GM10248 (cell line): ENCODE measurements around the gene SCN2B.
"Not testable (repeated sequence)": the region's sequence is repeated elsewhere in the genome, so short reads cannot be mapped to it uniquely, and the experiment has no call there.

Source experiments
- CTCF ChIA-PET: fragments of 300-600 bp; sonication (Branson Sonifier 250); formaldehyde crosslinking; extraction: SDS; loops from one replicate; lab custom pipeline; 2021; ENCODE audit warnings: antibody characterized with exemption; lab: Yijun Ruan, JAX
- POLR2A ChIA-PET: fragments of 350-650 bp; sonication (Branson Sonifier 250); formaldehyde crosslinking; extraction: SDS; loops from one replicate; lab custom pipeline; 2020; ENCODE audit warnings: antibody characterized with exemption; lab: Yijun Ruan, JAX
- DNase-seq: peaks from one replicate; pipeline ENCODE4 v3.0.0; 2012; ENCODE audit errors: extremely low spot score
- CTCF ChIP-seq: IDR thresholded peaks from 2 replicates; pipeline ENCODE4 v1.5.1; 2012; ENCODE audit warnings: mild to moderate bottlenecking, low read depth; ENCODE audit errors: extremely low read depth, missing control alignments, control extremely low read depth

The SCN2B gene

DNA sequence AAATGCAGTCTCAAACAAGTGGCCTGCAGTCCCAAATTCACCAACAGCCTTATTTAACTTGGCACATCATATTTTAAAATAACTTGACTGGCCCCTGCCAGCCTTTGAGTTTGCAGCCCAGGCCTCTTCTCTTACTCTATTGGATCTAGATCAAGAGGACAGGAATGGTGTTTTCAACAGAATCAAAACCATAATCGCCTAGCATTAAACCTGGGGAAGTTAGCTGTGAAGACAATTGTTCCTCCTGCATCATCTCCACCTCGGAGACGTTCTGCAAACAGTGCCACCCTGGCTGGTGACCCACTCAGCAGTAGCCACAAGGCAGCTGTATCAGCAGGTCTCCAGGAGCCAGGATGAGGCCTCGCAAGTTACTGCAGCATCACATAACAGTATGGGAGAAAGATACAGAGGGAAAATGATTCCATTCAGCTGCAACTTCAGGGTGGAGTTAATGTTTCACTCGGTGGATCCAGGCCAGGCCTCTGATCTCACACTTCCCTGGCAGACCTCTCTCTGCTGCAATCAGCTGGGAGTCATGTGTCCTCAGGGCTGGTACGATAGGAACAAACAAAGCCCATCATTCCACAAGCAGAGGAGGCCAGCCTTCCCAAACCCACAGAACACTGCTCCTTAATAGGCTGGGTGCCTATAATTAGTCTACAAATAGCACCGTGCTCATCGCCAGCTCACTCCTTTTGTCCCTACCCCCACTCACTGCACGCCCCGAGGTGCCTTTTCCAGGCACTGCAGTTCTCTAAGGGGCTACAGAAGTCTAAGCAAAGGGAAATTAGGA, 18.6 kb upstream of the SCN2B start:
- DNase-seq: no peak
- ChIA-PET POLR2A (no interaction called here), CTCF (interaction anchor here (0.7 to 1.9 kb wide), 6 partner anchors 10 to 96 kb away, joined by 3 to 7 read pairs (median 4); no protein-coding TSS in a partner anchor)
- TF ChIP-seq CTCF: no peak

- POLR2A ChIA-PET: no interaction called here
- CTCF ChIA-PET: interaction anchor here (1.0 to 1.9 kb wide), 6 partner anchors 11 to 162 kb away, joined by 3 to 7 read pairs (median 4); no protein-coding TSS in a partner anchor
- no peak for TF ChIP-seq CTCF
- peak; percentile 44 for DNase-seq
These were observed 17.6 kb upstream of the SCN2B start for GRCh38 chr11:118193910-118194566.

DNA sequence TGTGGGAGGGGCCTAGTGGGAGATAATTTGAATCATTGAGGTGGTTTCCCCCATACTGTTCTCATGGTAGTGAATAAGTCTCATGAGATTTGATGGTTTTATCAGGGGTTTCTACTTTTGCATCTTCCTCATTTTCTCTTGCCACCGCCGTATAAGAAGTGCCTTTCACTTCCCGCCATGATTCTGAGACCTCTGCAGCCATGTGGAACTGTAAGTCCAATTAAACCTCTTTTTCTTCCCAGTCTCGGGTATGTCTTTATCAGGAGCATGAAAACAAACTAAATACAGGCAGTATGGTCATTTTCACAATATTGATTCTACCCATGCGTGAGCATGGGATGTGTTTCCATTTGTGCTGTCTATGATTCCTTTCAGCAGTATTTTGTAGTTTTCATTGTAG, 16.4 kb upstream of the SCN2B start:
- POLR2A ChIA-PET, DNase-seq: not testable (repeated sequence)
- CTCF ChIA-PET: interaction anchor here (1.3 to 1.5 kb wide), 2 partner anchors 9 to 164 kb away, joined by 3 to 4 read pairs; no protein-coding TSS in a partner anchor

- POLR2A ChIA-PET, CTCF ChIA-PET, DNase-seq: not testable (repeated sequence)
These were observed 14.6 kb upstream of the SCN2B start for GRCh38 chr11:118190942-118191506.

GRCh38 chr11:118186346-118187107, 10.1 kb upstream of the SCN2B start:
- CTCF ChIA-PET: interaction anchor here (2.0 to 2.7 kb wide), 5 partner anchors 12 to 110 kb away, joined by 5 to 23 read pairs (median 15); no protein-coding TSS in a partner anchor
- POLR2A ChIA-PET: no interaction called here
- DNase-seq: no peak
- TF ChIP-seq CTCF: no peak

GRCh38 chr11:118184784-118185579, 8.5 kb upstream of the SCN2B start:
- ChIA-PET CTCF (interaction anchor here (0.8 to 2.7 kb wide), 6 partner anchors 10 to 106 kb away, joined by 3 to 19 read pairs (median 4); no protein-coding TSS in a partner anchor), POLR2A (no interaction called here)
- no peak for TF ChIP-seq CTCF
- no peak for DNase-seq

DNA sequence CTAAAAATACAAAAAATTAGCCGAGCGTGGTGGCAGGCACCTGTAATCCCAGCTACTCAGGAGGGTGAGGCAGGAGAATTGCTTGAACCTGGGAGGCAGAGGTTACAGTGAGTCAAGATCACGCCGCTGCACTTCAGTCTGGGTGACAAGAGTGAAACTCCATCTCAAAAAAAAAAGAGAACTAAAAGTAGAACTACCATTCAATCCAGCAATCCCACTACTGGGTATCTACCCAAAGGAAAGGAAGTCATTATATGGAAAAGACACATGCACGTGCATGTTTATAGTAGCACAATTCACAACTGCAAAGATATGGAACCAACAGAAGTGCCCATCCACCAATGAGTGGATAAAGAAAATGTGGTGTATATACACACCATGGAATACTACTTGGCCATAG, 7.3 kb upstream of the SCN2B start:
- POLR2A ChIA-PET, DNase-seq: not testable (repeated sequence)
- CTCF ChIA-PET: interaction anchor here (1.8 to 2.7 kb wide), 2 partner anchors 10 to 13 kb away, joined by 5 to 19 read pairs; no protein-coding TSS in a partner anchor
